NCI-H1092 treated with DMSO at 0.1 percent for 48 hours (cell line): Measurements from ENCODE around the gene MAP1LC3B.

Experiments
- DNase-seq: peaks from one replicate; lab custom pipeline; 2025; lab: John Stamatoyannopoulos, UW

Gene MAP1LC3B

GRCh38 chr16:87409781-87410180, 17.6 kb downstream of the MAP1LC3B start:
- DNase-seq, result no peak

GRCh38 chr16:87410530-87410929, 18.4 kb downstream of the MAP1LC3B start:
- DNase-seq, result no peak

GRCh38 chr16:87410968-87411367, 18.8 kb downstream of the MAP1LC3B start:
- DNase-seq, result no peak

- DNase-seq, result no peak
These were observed 19.5 kb downstream of the MAP1LC3B start for GRCh38 chr16:87411375-87412271.

GRCh38 chr16:87412371-87412995, 20.3 kb downstream of the MAP1LC3B start:
- DNase-seq, result no peak

- no peak for DNase-seq
These were observed 20.9 kb downstream of the MAP1LC3B start for GRCh38 chr16:87412996-87413421.

- DNase-seq, result no peak
These were observed 22.1 kb downstream of the MAP1LC3B start for GRCh38 chr16:87414251-87414680.

- DNase-seq, result no peak
These were observed 23.3 kb downstream of the MAP1LC3B start for GRCh38 chr16:87415441-87415840.

GRCh38 chr16:87416826-87417527, 24.8 kb downstream of the MAP1LC3B start:
- DNase-seq, result peak; percentile 16

GRCh38 chr16:87417528-87417910, 25.4 kb downstream of the MAP1LC3B start:
- no peak for DNase-seq

GRCh38 chr16:87418216-87418615, 26.1 kb downstream of the MAP1LC3B start:
- no peak for DNase-seq

GRCh38 chr16:87418644-87419043, 26.5 kb downstream of the MAP1LC3B start:
- no peak for DNase-seq

- DNase-seq, result no peak
These were observed 28.2 kb downstream of the MAP1LC3B start for GRCh38 chr16:87420026-87421002.

- no peak for DNase-seq
These were observed 29.1 kb downstream of the MAP1LC3B start for GRCh38 chr16:87421003-87421912.

GRCh38 chr16:87422106-87422505, 30.0 kb downstream of the MAP1LC3B start:
- no peak for DNase-seq

GRCh38 chr16:87423429-87423828, 31.3 kb downstream of the MAP1LC3B start:
- no peak for DNase-seq

GRCh38 chr16:87424266-87424665, 32.1 kb downstream of the MAP1LC3B start:
- DNase-seq, result no peak

GRCh38 chr16:87425941-87426340, 33.8 kb downstream of the MAP1LC3B start:
- no peak for DNase-seq

- DNase-seq, result no peak
These were observed 34.5 kb downstream of the MAP1LC3B start for GRCh38 chr16:87426423-87427215.

GRCh38 chr16:87431926-87432325, 39.8 kb downstream of the MAP1LC3B start:
- DNase-seq, result no peak
